ENCODE measurements around the gene DELE1. TPM values are rescaled to one million over a fixed set of nuclear protein-coding genes. Genes with fewer than 3 reads are reported as not detected.

The DELE1 gene
- 100 to 1,000 TPM in 1 of 5 donors, 10 to 100 TPM in 4; 65.0 to 100 (median 98.2) TPM for total RNA-seq
- 10 to 100 TPM; 29.2 to 39.8 (median 32.6) TPM for polyA plus RNA-seq
- long read RNA-seq, donor 1, full-length matches to known transcripts, result 3 of 3 reads
- long read RNA-seq, donor 1, partial matches to known transcripts, result 0 of 3 reads
- long read RNA-seq, donor 1, other reads (novel, unspliced or antisense), result 0 of 3 reads
- long read RNA-seq, donor 2, full-length matches to known transcripts, result 1 of 1 reads
- long read RNA-seq, donor 2, partial matches to known transcripts, result 0 of 1 reads
- long read RNA-seq, donor 2, other reads (novel, unspliced or antisense), result 0 of 1 reads
- long read RNA-seq, donor 3, full-length matches to known transcripts, result 2 of 2 reads
- long read RNA-seq, donor 3, partial matches to known transcripts, result 0 of 2 reads
- long read RNA-seq, donor 3, other reads (novel, unspliced or antisense), result 0 of 2 reads
- long read RNA-seq, donor 4, result 0 reads
- long read RNA-seq, donor 5, full-length matches to known transcripts, result 9 of 17 reads
- long read RNA-seq, donor 5, partial matches to known transcripts, result 8 of 17 reads
- long read RNA-seq, donor 5, other reads (novel, unspliced or antisense), result 0 of 17 reads
- long read RNA-seq, donor 6, full-length matches to known transcripts, result 7 of 16 reads
- long read RNA-seq, donor 6, partial matches to known transcripts, result 9 of 16 reads
- long read RNA-seq, donor 6, other reads (novel, unspliced or antisense), result 0 of 16 reads
- long read RNA-seq, donor 7, full-length matches to known transcripts, result 7 of 13 reads
- long read RNA-seq, donor 7, partial matches to known transcripts, result 6 of 13 reads
- long read RNA-seq, donor 7, other reads (novel, unspliced or antisense), result 0 of 13 reads
- long read RNA-seq, donor 8, full-length matches to known transcripts, result 7 of 15 reads
- long read RNA-seq, donor 8, partial matches to known transcripts, result 8 of 15 reads
- long read RNA-seq, donor 8, other reads (novel, unspliced or antisense), result 0 of 15 reads
- long read RNA-seq, donor 9, full-length matches to known transcripts, result 4 of 4 reads
- long read RNA-seq, donor 9, partial matches to known transcripts, result 0 of 4 reads
- long read RNA-seq, donor 9, other reads (novel, unspliced or antisense), result 0 of 4 reads
- long read RNA-seq, donor 10, full-length matches to known transcripts, result 2 of 2 reads
- long read RNA-seq, donor 10, partial matches to known transcripts, result 0 of 2 reads
- long read RNA-seq, donor 10, other reads (novel, unspliced or antisense), result 0 of 2 reads

- TF ChIP-seq POLR2A (IDR thresholded peaks at IDR 0.05), result peak in 2 of 4 donors; percentile 17 to 65
- TF ChIP-seq CTCF (IDR thresholded peaks at IDR 0.05), result peak in 1 of 7 experiments; percentile 21
- no peak for TF ChIP-seq EP300 (IDR thresholded peaks at IDR 0.05)
- TF ChIP-seq POLR2AphosphoS5 (IDR thresholded peaks at IDR 0.05), result peak; percentile 39 to 94 (median 90)
- peak; percentile 95 to 97 for DNase-seq
- Histone ChIP-seq H3K36me3 (peaks cover 24 to 41% (median 40%) of the 10 kb centered on the region in 4 donors), H3K27ac (peak within 1 kb of the TSS; percentile 93 to 99 (median 95)), H3K4me3 (peak within 1 kb of the TSS; percentile 48 to 65 (median 59)), H3K27me3 (no peaks in the 10 kb centered on the region), H3K9me3 (no peaks in the 10 kb centered on the region), H3K4me1 (peaks cover 7 to 42% (median 24%) of the 10 kb centered on the region in 4 donors)
- intact Hi-C loops (cut with DNase I; ENCODE audit: low total_unique reads), result no loop called here
- WGBS, 5 donors, result 0 to 2% (median 1%) methylated on average over 37 to 53 of the region's 53 CpGs
Observed at GRCh38 chr5:141923448-141924313, at the start of gene DELE1. Gene DELE1 (plus strand): TSS chr5:141923871. CDS start chr5:141923942, 71 bp downstream.

- no peak for DNase-seq
- WGBS, 5 donors, result 35 to 48% (median 43%) methylated on average over 3 of the region's 3 CpGs
- TF ChIP-seq POLR2A (IDR thresholded peaks at IDR 0.05), result no peak
- no peak for TF ChIP-seq CTCF (IDR thresholded peaks at IDR 0.05)
- TF ChIP-seq EP300 (IDR thresholded peaks at IDR 0.05), result no peak
- no peak for TF ChIP-seq POLR2AphosphoS5 (IDR thresholded peaks at IDR 0.05)
- H3K9me3 ChIP-seq, result no peaks in the 10 kb centered on the region
- peak overlapping the region in 2 of 4 donors; percentile 74 to 80 for H3K4me3 ChIP-seq
- peaks cover 79 to 98% (median 90%) of the 10 kb centered on the region in 4 donors for H3K4me1 ChIP-seq
- intact Hi-C loops (cut with DNase I; ENCODE audit: low total_unique reads), result no loop called here
- peak overlapping the region; percentile 79 to 95 (median 91) for H3K27ac ChIP-seq
- peaks cover 0 to 78% (median 31%) of the 10 kb centered on the region in 3 donors for H3K27me3 ChIP-seq
- peaks cover 0 to 4% (median 3%) of the 10 kb centered on the region in 4 donors for H3K36me3 ChIP-seq
Observed at GRCh38 chr5:141873933-141874261, 49.8 kb upstream of the DELE1 start.

- peak overlapping the region in 3 of 4 donors; percentile 74 to 84 (median 80) for H3K4me3 ChIP-seq
- no peaks in the 10 kb centered on the region for H3K36me3 ChIP-seq
- TF ChIP-seq CTCF (IDR thresholded peaks at IDR 0.05), result no peak
- TF ChIP-seq EP300 (IDR thresholded peaks at IDR 0.05), result no peak
- no peak for TF ChIP-seq POLR2A (IDR thresholded peaks at IDR 0.05)
- peak in 2 of 3 donors; percentile 56 to 67 for TF ChIP-seq POLR2AphosphoS5 (IDR thresholded peaks at IDR 0.05)
- intact Hi-C loops (cut with DNase I; ENCODE audit: low total_unique reads), result no loop called here
- H3K27ac ChIP-seq, result peak overlapping the region; percentile 79 to 95 (median 91)
- H3K27me3 ChIP-seq, result peaks cover 0 to 81% (median 31%) of the 10 kb centered on the region in 3 donors
- WGBS, 5 donors, result 14 to 24% (median 22%) methylated on average over 13 to 16 of the region's 16 CpGs
- H3K9me3 ChIP-seq, result no peaks in the 10 kb centered on the region
- H3K4me1 ChIP-seq, result peaks cover 76 to 98% (median 92%) of the 10 kb centered on the region in 4 donors
- peak; percentile 72 to 80 for DNase-seq
Observed at GRCh38 chr5:141874262-141874964, 49.3 kb upstream of the DELE1 start.

Measured in stomach (tissue), 19 donors.